Glomerular visceral epithelial cell (primary cell): Measurements from ENCODE around the gene POLR1A.
A peak's percentile ranks its signal among the peaks of the same experiment; 100 is the strongest.

ENCODE experiments used
- DNase-seq: peaks from one replicate; pipeline ENCODE4 v3.0.0-alpha.2; 2016; ENCODE audit errors: extremely low spot score

POLR1A gene

DNA sequence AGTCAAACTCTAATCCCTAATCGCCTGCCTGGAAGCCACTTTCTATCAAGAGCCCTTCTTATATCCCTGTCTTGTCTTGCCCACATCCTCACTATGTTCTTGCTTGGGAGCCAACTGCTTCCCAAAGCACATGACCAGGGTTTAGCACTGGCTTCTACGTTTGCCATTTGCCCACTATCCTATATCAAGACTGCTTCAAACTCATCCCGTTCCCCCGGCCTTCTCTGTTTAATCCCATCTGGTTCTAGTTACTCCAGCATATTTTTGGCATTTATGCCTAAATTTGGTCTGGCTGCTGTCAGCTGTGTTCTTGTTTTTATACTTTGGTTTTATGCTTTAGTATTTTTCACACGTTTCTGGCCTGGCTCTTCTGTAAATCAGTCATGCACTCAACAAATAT lies 40.2 kb downstream of the POLR1A start:
- DNase-seq, result no peak

DNA sequence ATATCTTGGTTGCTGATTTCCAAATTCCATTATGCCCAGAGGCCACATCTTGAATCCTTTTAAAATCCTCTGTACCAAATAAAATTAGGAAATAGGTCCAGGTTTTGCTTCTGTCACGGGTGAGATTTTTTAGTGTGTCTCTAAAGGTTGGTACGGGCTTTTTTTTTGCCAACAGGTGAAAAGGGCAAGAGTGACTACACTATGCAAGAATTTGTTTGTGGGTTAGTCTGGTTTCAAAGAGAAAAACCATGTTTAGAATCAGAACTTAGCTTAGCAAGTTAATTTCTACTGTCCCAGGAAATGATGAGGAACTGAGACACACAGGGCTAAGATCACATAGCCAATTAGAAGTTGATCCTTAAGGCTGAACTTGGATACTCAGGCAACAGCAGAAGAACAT lies 41.7 kb downstream of the POLR1A start:
- peak; percentile 20 for DNase-seq

DNA sequence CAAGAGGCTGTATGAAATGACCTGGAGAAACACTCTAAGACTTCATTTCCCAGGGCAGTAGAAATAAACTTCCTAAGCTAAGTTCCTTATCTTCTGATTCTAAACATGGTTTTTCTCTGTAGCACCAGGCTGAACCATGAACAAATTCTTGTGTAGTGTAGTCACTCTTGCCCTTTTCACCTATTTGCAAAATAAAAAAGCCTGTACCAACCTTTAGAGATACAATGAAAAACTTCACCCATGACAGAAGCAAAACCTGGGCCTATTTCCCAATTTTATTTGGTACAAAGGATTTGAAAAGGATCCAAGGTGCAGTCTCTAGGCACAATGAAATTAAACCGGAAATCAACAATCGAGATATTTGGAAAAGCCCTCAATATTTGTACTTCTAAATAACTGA lies 43.6 kb downstream of the POLR1A start:
- peak; percentile 19 for DNase-seq

GRCh38 chr2:86056590-86057331 lies 48.9 kb downstream of the POLR1A start:
- no peak for DNase-seq

- no peak for DNase-seq
Observed at GRCh38 chr2:86055314-86055713, 50.4 kb downstream of the POLR1A start.

- DNase-seq, result no peak
Observed at GRCh38 chr2:86054535-86055082, 51.1 kb downstream of the POLR1A start.

DNA sequence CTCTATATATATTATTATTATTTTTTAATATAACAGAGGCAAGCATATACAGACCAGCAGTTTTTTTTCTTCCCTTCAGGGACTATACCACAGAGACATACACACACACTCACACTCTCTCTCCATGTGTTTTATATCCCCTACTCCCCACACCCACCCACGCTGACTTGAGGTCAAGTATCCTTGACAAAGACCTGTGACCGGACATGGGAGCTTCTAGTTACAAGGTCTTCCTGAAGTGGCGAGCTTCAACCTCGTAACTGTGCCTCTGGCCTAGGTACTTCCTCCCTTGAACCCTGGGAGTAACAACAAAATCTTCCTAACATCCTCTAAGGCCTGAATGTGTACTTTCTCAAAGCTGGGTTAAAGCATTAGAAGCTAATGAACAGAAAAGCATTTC lies 52.5 kb downstream of the POLR1A start:
- DNase-seq, result no peak

DNA sequence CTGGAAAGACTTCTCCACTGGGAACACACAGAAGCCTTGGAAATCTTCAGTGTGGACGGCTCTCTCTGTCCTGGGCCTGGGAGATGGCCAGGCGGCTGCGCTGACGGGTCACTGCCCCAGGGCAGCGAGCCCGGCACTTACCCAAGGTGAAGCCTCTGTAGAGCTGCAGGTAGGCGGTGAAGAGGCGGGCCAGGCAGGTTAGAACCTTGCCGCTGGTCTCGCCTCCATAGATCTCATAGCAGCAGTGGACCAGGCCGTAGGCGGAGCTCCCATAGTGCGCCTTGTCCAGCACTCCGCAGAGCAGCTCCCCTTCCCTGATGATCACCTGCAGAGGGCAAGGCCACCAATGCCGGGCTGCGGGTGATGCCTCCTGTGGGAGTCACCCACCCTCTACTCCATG lies 53.0 kb downstream of the POLR1A start:
- no peak for DNase-seq

GRCh38 chr2:86052265-86052664 lies 53.4 kb downstream of the POLR1A start:
- no peak for DNase-seq

- DNase-seq, result no peak
Observed at GRCh38 chr2:86050301-86050700, 55.4 kb downstream of the POLR1A start.

DNA sequence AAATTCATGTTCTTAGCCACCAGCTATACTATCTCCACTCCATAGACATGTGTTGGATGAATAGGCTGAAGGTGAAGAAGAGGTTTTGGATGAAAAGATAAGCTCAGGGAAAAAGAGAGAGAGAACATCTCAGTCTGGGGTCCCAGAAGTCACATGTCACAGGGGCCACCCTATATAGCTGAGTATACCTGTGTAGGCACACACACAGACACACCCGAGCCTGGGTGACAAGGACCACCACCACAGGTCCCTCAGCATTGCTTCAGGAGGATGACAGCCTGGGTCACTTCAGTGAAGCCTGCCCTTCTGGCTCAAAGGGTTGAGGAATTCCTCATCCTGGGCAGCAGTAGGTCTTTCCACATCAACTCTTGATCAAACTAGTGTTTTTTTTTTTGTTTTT lies 56.2 kb downstream of the POLR1A start:
- no peak for DNase-seq

GRCh38 chr2:86048888-86049287 lies 56.8 kb downstream of the POLR1A start:
- DNase-seq, result no peak

DNA sequence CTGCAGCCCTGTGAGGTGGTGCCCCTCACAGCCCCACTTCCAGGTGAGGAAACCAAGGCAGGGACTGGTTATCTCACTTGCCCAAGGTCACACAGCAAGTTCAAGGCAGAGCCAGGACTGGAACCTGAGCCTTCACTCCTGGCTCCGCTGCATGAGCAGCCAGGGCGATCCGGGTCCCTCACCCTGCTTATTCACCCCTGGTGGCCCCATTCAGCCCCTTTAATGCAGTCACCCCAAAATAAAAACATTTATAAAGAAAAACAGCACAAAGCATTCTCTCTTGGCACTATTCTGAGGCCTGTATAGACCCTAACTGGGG lies 57.3 kb downstream of the POLR1A start:
- DNase-seq, result no peak

DNA sequence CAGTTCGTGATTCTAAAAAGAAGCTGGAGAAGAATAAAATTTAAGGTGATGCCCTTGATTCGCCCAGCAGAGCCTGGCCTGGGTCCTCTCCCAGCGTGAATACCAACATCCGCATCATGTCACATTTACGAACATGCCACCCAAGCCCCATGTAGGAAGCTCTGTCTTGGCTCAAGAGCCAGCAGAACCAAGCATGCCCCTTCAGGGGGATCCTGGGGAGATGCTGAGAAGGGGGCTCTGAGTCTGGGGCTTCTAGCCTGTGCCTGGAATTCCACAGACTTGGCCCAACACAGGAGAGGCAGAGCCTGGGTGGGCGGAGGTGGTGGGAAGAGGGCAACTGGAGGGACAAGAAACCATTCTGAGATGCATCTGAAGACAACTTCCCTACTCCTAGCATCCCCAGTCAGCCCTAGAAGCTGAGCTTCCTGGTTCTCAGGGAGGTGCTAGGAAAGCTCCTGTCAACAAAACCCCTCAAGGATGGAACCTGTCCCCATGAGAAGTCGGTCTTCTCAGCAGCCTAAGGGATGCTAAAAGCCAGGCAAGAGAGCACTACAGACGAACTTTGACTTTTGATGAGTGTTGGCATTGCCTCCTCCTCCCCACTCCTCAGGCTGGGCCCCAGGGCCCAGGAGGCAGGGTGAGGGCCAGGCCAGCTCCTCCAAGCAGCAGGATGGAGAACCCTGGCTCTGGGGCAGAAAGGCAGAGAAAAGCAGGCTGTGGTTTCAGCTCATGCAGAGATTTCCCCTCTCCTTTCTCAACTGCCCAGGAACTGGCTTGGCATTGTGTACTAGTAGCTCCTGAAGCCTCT lies 57.9 kb downstream of the POLR1A start:
- DNase-seq, result no peak

GRCh38 chr2:86045541-86045940 lies 60.1 kb downstream of the POLR1A start:
- no peak for DNase-seq

- DNase-seq, result no peak
Observed at GRCh38 chr2:86044614-86045013, 61.1 kb downstream of the POLR1A start.

DNA sequence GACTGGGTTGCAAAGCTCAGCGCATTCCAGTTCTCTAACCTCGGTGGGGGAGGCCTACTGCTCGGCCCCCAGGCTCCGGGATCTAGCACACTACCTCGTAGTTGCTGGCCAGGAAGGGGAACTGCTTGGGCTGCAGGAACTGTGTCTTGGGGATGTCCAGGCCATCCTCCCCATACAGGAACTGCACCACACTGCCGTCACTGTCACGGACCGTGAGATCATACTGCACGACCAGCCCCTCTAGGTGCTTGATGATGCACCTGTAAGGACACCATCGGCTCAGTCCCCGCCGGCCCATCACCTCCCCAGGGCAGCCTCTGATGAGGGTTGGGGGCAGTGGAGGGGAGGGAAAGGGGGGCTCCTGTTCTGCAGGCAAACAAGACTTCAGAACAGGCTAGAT lies 61.6 kb downstream of the POLR1A start:
- DNase-seq, result no peak

DNA sequence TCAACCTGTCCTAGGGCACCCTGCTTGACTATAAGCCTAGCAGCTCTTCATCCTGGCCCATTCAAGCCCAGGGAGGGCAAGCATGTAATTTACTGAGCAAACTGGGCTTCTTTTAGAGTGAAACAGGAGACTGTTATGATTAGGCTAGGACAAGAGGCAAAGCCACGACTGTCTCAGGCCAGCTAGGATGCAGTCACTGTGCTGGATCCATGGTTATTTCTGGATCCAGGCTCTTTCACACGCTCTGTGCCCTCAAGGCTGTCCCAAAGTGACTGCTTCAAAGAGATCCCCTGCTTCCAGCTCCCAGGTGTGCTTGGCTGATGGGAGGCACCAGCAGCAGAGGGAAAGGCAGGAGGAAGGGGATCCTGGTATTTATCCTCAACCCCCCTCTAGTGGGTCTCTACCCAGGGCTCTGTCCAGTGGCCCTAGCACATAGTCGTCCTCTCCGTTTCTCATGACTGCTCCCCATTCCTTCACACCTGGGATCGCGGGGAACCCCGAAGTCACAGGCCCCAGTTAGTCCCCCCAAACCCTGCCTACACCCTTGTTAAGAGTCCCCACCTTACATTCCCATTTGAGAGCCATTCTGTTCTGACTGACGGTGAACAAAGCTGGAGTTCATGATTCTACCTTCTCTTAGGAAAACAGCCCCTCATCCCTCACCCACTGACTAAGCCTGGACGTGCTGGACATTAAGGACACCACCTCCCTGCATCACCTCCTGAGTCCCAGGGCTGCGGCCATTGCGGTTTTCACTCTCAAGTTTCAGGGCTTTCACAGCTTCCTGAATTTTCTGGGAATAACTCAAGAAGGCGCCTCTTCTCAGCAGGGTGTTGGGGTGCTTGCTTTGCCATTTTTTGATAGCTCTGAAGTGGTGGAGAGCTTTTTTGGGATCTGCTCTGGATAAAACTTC lies 63.2 kb downstream of the POLR1A start:
- DNase-seq, result no peak

DNA sequence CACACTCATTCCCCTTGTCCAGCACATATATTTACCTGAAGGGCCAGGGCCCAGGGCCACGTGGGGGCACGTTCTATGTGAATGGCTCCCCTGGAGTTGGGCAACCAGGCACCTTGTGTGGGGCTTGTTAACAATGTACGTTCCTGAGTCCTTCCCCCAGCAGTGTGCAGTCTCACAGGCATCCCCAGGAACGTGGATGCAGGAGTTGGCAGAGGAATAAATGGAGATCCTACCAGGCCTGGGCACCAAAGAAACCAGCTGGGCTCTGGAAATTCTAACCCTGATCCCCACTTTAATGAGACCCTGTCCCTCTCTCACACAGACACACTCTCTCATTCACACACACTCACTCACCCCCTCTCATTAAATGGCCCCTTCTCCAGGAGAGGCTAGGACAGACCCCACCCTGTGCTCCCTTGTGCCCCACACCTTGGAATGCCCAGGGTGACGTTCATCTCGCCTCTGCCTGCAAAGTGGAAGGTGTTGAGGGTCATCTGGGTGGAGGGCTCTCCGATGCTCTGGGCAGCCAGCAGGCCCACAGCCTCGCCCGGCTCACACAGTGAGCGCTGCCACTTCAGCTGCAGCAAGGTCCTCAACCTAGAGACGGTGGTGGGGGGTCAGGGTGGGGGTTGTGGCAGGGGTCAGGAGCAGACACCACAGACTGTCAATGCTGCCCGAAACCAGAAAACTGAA lies 65.6 kb downstream of the POLR1A start:
- DNase-seq, result no peak

DNA sequence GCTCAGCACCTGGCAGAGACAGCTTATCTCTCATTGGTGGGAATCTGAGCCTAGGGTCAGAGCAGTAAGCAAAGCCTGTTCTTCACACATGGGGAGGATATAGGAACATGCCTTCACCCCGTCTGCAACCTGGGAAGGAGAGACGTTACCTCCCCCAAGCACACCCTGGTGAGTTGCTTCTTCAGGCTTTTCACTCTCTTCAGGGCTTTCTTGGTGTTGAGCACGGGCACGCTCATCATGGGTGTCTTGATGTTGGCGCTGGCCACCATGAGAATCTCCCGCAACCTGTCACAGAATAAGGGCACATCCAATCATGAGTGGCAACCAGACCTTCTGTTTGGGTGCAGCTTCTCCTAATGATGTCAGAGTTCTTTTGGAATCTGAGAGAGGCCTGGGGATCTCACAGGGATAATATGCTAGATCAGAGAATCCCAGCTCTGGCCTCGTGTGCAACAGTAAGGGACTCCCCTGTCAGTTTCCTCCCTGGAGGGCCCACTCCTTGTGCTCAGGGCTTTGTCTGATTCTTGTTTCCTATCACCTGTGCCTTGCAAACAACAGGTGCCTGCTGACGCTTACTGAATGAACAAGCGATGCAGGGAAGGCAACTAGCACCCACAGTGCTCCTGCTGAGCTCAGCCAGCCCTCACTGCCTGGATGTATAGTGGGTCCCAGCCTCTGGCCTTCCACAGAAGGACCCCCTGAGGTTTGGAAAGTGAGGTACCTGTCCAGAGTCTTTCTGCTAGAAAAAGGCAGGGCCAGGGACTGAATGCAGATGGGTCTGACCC lies 66.3 kb downstream of the POLR1A start:
- DNase-seq, result no peak
